Astrocyte of the spinal cord (primary cell): Measurements from ENCODE around the gene CCDC154.

ENCODE experiments used
- DNase-seq: peaks from one replicate; pipeline ENCODE4 v3.0.0; 2011; ENCODE audit warnings: low read depth, low spot score
- H3K4me3 ChIP-seq: 2 replicates; pipeline ENCODE4 v1.5.1; 2011; ENCODE audit warnings: low read depth, mild to moderate bottlenecking, low read length, moderate library complexity
- in situ Hi-C: cut with HindIII; loops from 2 replicates; pipeline ENCODE4 v1.10.0; 2017; ENCODE audit warnings: low sequenced_read_pairs
- TF ChIP-seq, protein P1 (sequence below): IDR thresholded peaks from 2 replicates; pipeline ENCODE4 v1.5.1; 2012; ENCODE audit warnings: low read depth, mild to moderate bottlenecking, low read length, inconsistent platforms

The CCDC154 gene

DNA sequence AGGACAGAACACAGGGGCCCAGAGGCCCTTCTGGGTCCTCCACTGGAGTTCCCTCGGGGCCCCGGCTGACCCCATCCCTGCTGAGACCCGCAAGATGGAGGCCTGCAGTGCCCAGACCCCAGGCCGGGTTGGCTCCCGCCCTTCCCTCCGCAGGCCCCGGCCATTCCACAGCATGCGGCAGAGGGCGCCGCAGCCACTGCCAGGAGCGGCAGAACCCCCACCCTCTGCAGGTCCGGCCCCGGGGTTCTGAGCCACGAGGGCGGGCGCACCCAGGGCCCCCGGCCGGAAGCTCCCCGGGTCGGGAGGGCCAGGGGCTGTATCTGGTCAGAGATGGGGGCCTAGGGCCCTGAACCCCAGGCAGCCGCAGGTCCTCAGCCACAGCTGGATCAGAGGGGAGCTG lies 15.8 kb downstream of the CCDC154 start:
- in situ Hi-C loops: no loop called here
- no peak for DNase-seq
- TF ChIP-seq, protein P1, sequence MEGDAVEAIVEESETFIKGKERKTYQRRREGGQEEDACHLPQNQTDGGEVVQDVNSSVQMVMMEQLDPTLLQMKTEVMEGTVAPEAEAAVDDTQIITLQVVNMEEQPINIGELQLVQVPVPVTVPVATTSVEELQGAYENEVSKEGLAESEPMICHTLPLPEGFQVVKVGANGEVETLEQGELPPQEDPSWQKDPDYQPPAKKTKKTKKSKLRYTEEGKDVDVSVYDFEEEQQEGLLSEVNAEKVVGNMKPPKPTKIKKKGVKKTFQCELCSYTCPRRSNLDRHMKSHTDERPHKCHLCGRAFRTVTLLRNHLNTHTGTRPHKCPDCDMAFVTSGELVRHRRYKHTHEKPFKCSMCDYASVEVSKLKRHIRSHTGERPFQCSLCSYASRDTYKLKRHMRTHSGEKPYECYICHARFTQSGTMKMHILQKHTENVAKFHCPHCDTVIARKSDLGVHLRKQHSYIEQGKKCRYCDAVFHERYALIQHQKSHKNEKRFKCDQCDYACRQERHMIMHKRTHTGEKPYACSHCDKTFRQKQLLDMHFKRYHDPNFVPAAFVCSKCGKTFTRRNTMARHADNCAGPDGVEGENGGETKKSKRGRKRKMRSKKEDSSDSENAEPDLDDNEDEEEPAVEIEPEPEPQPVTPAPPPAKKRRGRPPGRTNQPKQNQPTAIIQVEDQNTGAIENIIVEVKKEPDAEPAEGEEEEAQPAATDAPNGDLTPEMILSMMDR: peak; percentile 47
- H3K4me3 ChIP-seq: no peak overlapping the region

DNA sequence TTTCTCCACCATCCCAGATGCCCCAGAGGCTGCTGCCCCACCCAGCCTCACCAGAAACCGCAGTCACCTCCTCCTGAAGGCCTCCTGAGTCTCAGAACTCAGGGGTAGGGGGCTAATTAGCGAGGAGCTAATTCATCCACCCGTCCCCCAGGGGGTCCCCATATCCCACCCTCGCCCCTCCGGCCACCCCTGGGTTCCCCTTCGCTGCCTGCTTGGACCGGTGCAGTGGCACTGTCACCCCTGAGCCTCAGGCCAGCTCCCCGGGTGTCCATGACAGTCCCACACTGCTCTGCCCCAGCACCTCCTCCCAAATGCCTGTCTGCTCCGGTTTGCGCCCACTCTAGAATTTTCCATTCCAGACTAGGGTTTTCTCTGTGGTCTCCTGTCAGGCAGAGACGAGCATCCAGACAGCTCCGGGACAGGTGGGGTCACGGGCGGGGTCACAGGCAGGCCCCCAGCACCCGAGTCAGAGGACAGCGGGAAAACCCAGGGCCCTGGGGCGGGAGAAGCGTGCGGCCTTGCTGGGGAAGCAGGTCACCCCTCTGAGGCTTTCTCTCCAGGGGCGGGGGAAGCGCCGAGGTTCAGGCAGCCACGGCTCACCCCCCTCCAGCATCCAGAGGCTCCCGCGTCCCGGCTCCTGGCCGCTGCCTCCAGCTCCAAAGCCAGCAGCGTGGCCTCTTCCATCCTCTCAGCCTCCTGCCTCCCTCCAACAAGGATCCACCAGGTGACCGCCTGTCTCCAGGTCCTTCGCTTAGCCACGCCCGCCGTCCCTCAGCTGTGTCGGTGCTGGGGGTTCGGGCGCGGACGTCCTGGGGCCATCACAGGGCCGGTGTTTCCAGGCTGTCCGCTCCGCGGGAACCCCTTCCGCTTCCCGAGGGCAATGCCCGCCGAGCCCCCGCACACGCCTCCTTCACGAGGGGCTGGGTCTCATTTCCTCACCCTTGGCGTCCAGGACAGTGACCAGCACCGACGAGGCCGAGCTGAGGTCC lies 16.6 kb downstream of the CCDC154 start:
- in situ Hi-C loops: no loop called here
- TF ChIP-seq, protein P1: no peak
- DNase-seq: no peak
- no peak overlapping the region for H3K4me3 ChIP-seq

DNA sequence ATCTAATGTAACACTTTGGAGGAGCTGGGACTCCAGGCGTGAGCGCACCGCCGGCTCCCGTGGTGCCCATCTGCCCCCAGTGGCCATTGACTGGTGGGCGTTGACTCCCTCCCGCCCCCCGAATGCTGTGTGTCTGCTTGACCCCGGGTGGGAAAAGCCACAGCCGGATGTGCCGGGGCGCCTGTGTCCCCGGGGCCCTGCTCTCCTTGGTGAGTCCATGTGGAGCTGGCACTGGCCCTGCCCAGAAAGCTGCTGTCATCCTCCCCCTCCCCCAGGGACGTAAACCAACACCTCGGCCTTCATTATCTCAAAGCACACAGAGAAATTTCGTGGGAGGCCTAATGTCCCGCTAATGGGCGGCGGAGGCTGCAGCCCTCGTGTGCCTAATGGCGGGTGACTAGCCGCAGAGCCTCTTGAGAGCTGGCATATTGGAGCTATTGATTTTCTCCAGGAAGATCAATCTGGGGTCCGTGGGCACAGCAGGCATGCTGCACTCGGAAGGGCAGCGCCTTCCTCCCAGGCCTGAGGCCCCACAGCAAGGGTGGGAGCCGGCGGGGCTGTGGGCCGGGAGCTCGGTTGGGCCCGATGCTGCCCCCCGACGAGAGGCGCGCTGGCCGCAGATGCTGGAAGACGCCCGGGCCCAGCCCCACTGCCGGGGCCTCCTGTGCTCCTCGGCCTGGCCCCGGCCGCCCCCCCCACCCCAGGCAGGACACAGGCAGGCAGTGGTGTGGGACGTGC lies 17.5 kb downstream of the CCDC154 start:
- no peak for DNase-seq
- in situ Hi-C loops: no loop called here
- TF ChIP-seq, protein P1: no peak
- no peak overlapping the region for H3K4me3 ChIP-seq

DNA sequence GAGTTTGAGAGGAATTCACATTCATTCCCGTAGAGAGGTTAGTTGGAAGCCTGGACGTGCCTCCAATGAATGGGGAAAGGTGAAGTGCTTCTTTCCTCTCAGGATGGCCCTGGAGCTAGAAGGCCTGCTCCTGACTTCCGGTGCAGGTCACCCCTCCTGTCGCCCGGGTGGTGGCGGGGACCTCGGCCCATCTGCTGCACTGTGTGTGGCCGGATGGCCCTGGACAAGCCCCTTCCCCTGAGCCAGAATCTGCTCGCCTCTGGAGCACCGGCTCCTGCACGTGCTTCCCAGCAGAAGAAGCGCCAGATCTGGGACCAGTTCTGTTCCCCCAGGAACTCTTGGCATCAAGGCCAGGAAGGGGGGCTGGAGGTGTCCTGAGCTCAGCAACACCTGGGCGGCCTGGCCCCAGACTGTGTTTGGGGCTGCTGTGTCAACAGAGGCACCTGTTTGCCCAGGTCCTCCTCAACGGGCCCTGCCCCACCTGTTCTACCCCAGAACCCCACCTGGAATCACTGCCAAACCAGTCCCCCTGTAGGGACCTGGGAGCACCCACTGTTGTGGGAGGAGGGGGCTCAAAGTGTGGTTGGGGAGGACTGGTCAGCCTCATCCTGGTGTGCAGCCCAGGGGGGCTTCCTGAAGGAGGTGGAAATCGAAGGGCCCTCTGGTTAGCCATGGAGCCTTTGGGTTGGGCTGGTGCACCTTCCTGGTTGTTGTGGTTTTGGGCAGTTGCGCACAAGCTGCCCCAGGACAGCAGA lies 18.6 kb downstream of the CCDC154 start:
- in situ Hi-C loops: no loop called here
- TF ChIP-seq, protein P1: no peak
- no peak overlapping the region for H3K4me3 ChIP-seq
- DNase-seq: no peak

DNA sequence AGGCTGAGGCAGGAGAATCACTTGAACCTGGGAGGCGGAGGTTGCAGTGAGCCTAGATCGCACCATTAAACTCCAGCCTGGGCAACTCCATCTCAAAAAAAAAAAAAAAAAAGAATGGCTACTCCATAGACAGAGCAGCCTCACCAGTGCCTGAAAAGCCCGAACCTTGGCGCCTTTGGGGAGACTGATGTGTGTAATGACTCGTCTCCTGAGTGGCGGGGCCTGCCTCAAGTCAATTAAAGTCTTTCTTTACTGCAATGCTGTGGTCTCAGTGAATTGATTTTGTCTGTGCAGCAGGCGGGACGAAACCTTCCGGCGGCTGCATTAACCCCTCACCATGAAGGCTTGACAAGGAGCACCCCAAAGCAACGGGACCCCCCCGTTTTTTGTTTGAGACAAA lies 20.3 kb downstream of the CCDC154 start:
- no peak overlapping the region for H3K4me3 ChIP-seq
- TF ChIP-seq, protein P1: no peak
- in situ Hi-C loops: no loop called here
- DNase-seq: no peak

DNA sequence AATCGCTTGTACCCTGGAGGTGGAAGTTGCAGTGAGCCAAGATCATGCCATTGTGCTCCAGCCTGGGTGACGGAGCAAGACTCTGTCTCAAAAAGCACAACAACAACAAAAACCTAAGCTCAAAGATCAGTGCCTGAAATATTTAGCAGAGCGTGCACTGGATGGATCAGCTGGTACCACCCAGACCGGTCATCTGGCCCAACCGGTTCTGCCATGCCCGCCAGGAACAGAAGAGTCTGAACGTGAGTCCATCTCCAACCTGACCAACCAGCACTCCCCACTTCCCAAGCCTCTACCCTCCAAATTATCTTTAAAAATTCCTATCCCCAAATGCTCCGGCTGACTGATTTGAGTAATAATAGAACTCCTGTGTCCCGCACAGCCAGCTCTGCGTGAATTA lies 22.3 kb downstream of the CCDC154 start:
- H3K4me3 ChIP-seq: no peak overlapping the region
- DNase-seq: no peak
- in situ Hi-C loops: no loop called here
- TF ChIP-seq, protein P1: no peak
